OCI-LY7 (cell line): ENCODE measurements around the gene OPRL1. TPM values are rescaled to one million over a fixed set of nuclear protein-coding genes. Genes with fewer than 3 reads are reported as not detected.

Source experiments
- BruUV-seq: library from RNA; stranded (reverse); fragments of 400-500 nt; replicated peaks from 2 replicates; lab custom pipeline; 2021; lab: Mats Ljungman, UMichigan
- CTCF ChIA-PET: fragments of 300-600 bp; sonication (Branson Sonifier 250); formaldehyde crosslinking; loops from one replicate; lab custom pipeline; 2022; ENCODE audit warnings: antibody characterized with exemption; ENCODE audit not compliant: unreplicated experiment; lab: Charles Lee
- POLR2A ChIA-PET: fragments of 300-600 bp; sonication (Branson Sonifier 250); formaldehyde crosslinking; loops from one replicate; lab custom pipeline; 2022; ENCODE audit warnings: antibody characterized with exemption; lab: Charles Lee
- DNase-seq: peaks from one replicate; pipeline ENCODE4 v3.0.0-alpha.2; 2015; ENCODE audit warnings: low spot score
- H2AFZ ChIP-seq: fragments of 200-600 bp; sonication (generic), shearing (Covaris generic); 2 replicates; pipeline ENCODE4 v1.6.1; 2014; ENCODE audit warnings: mild to moderate bottlenecking, antibody characterized with exemption, low read length, moderate library complexity
- H3K27ac ChIP-seq: fragments of 200-600 bp; sonication (generic); 2 replicates; pipeline ENCODE4 v1.5.1; 2014; ENCODE audit warnings: mixed run types, low read depth, mild to moderate bottlenecking, moderate library complexity, low read length, inconsistent platforms; ENCODE audit not compliant: poor library complexity, severe bottlenecking
- H3K36me3 ChIP-seq: fragments of 200-600 bp; sonication (generic); 2 replicates; pipeline ENCODE4 v1.6.1; 2014; ENCODE audit warnings: mild to moderate bottlenecking, antibody characterized with exemption, low read length, moderate library complexity, mixed read lengths; ENCODE audit not compliant: insufficient read depth
- H3K4me1 ChIP-seq: fragments of 200-600 bp; sonication (generic); 2 replicates; pipeline ENCODE4 v1.5.1; 2014; ENCODE audit warnings: mild to moderate bottlenecking, low read length; ENCODE audit not compliant: insufficient read depth, poor library complexity, severe bottlenecking
- H3K4me2 ChIP-seq: fragments of 200-600 bp; sonication (generic); 2 replicates; pipeline ENCODE4 v1.6.1; 2014; ENCODE audit warnings: mild to moderate bottlenecking, low read length
- H3K4me3 ChIP-seq: fragments of 200-600 bp; sonication (generic); 2 replicates; pipeline ENCODE4 v1.5.1; 2014; ENCODE audit warnings: mild to moderate bottlenecking, low read depth, low read length; ENCODE audit not compliant: poor library complexity, severe bottlenecking
- H3K79me2 ChIP-seq: fragments of 200-600 bp; sonication (generic); 2 replicates; pipeline ENCODE4 v1.6.1; 2016; ENCODE audit warnings: low read depth, mild to moderate bottlenecking, low read length, moderate library complexity, mixed read lengths; ENCODE audit not compliant: insufficient read depth
- H3K9me2 ChIP-seq: fragments of 200-600 bp; sonication (generic); 2 replicates; pipeline ENCODE4 v1.6.1; 2016; ENCODE audit warnings: mild to moderate bottlenecking, low read length, mixed read lengths; ENCODE audit not compliant: insufficient read depth
- H3K9me3 ChIP-seq: fragments of 200-600 bp; sonication (generic); 2 replicates; pipeline ENCODE4 v1.6.1; 2014; ENCODE audit warnings: mild to moderate bottlenecking, mixed run types, low read length, mixed read lengths
- H4K20me1 ChIP-seq: fragments of 200-600 bp; sonication (generic); 2 replicates; pipeline ENCODE4 v1.6.1; 2014; ENCODE audit warnings: mild to moderate bottlenecking, antibody characterized with exemption, low read length, moderate library complexity, mixed read lengths; ENCODE audit not compliant: insufficient read depth
- EZH2phosphoT487 ChIP-seq: fragments of 200-600 bp; sonication (generic); IDR thresholded peaks from 2 replicates; pipeline ENCODE4 v1.6.1; 2018; ENCODE audit warnings: low read depth, borderline replicate concordance, mild to moderate bottlenecking, mixed run types, antibody characterized with exemption, low read length, moderate library complexity, mixed read lengths
- intact Hi-C: fragments of 100-400 bp; cut with micrococcal nuclease; formaldehyde crosslinking; loops from one replicate; pipeline ENCODE4 v1.10.0; 2022; ENCODE audit not compliant: unreplicated experiment
- total RNA-seq, 2 experiments: library from RNA; depleted of rRNA in 1 of 2; stranded (reverse); fragments of >200 nt in 1 of 2; shearing (Covaris generic) in 1 of 2; gene quantifications; 2 replicates each; pipeline ENCODE4 v1.2.3, GENCODE V29; 2014 to 2022
- TF ChIP-seq, protein P1 (sequence below): fragments of 200-600 bp; sonication (generic); conservative IDR thresholded peaks from 2 replicates; pipeline ENCODE4 v1.5.1; 2014; ENCODE audit warnings: mild to moderate bottlenecking, antibody characterized with exemption, low read length, moderate library complexity, mixed read lengths

The OPRL1 gene
- total RNA-seq, 2 experiments from 2014 or later, result 6.4 to 7.6 TPM

DNA sequence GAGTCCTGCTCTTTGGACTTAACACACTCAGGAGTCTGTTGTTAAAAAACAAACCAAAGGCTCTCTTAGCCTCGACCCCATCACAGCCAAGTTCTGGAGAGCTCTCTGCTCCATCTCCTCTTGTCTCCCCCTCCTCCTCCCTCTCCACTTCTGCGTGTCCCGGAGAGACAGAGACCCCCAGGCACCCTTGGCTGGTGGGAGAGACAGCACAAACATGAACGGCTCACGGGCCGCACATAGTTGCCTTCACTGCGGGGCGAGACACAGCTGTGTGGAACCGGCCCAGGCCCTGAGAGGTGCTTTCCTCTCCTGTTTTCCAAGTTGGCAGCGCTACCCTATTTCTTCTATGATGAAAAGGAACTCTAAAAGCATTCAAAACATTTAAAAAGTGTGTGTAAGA, 61.1 kb downstream of the OPRL1 start:
- BruUV-seq, result no TSS peak
- intact Hi-C loops, result no loop called here
- H3K9me3 ChIP-seq, result peaks cover 19% of the 10 kb centered on the region; the same call in 1 of the 2 replicates
- H3K4me2 ChIP-seq, result no peak overlapping the region
- H3K4me1 ChIP-seq, result no peaks in the 10 kb centered on the region
- H3K79me2 ChIP-seq, result no peaks in the 10 kb centered on the region
- H3K27ac ChIP-seq, result no peak overlapping the region
- ChIA-PET POLR2A (no interaction called here), CTCF (no interaction called here)
- no peaks in the 10 kb centered on the region for H4K20me1 ChIP-seq
- TF ChIP-seq, protein P1, sequence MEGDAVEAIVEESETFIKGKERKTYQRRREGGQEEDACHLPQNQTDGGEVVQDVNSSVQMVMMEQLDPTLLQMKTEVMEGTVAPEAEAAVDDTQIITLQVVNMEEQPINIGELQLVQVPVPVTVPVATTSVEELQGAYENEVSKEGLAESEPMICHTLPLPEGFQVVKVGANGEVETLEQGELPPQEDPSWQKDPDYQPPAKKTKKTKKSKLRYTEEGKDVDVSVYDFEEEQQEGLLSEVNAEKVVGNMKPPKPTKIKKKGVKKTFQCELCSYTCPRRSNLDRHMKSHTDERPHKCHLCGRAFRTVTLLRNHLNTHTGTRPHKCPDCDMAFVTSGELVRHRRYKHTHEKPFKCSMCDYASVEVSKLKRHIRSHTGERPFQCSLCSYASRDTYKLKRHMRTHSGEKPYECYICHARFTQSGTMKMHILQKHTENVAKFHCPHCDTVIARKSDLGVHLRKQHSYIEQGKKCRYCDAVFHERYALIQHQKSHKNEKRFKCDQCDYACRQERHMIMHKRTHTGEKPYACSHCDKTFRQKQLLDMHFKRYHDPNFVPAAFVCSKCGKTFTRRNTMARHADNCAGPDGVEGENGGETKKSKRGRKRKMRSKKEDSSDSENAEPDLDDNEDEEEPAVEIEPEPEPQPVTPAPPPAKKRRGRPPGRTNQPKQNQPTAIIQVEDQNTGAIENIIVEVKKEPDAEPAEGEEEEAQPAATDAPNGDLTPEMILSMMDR, result no peak
- no peak for TF ChIP-seq EZH2phosphoT487
- no peak overlapping the region for H2AFZ ChIP-seq
- DNase-seq, result no peak
- H3K9me2 ChIP-seq, result no peaks in the 10 kb centered on the region
- H3K36me3 ChIP-seq, result no peaks in the 10 kb centered on the region
- no peak overlapping the region for H3K4me3 ChIP-seq

DNA sequence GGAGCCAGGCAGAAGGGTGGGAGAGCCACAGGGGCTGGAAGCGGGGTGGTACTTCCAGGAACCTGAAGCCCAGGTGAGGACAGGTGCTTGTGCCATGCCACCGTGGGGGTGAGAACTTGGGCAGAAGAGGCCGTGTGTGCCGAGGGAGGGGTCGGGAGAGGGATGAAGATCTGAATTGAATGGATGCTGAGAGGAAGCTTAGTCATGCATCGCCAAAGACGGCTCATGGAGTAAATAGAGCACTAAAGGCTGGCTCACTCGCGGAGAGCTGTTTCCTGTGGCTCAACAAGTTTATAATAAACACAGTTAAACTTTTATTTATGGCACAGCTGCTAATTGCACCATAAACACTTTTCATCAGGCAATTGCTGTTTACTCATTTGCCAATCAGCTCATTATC, 62.7 kb downstream of the OPRL1 start:
- CTCF ChIA-PET, result interaction anchor here (1.1 kb wide), 1 partner anchor 113 kb away, joined by 3 read pairs; no protein-coding TSS in a partner anchor
- DNase-seq, result no peak

More for the DNA sequence above, 62.7 kb downstream of the OPRL1 start:
- BruUV-seq, result no TSS peak
- Histone ChIP-seq H3K27ac (no peak overlapping the region), H2AFZ (no peak overlapping the region), H3K4me2 (no peak overlapping the region), H3K9me3 (peaks cover 19% of the 10 kb centered on the region; the same call in 1 of the 2 replicates), H4K20me1 (no peaks in the 10 kb centered on the region), H3K36me3 (no peaks in the 10 kb centered on the region), H3K4me1 (no peaks in the 10 kb centered on the region), H3K9me2 (no peaks in the 10 kb centered on the region), H3K79me2 (no peaks in the 10 kb centered on the region), H3K4me3 (no peak overlapping the region)
- TF ChIP-seq EZH2phosphoT487, result no peak
- TF ChIP-seq, protein P1, result no peak
- intact Hi-C loops, result no loop called here
- POLR2A ChIA-PET, result no interaction called here
